Activated T-cell treated with anti-CD3 and anti-CD28 coated beads, Interleukin-2, amount 50 U/mL, for 24 hours (primary cell): ENCODE measurements around the gene GLMN.
"Not testable (repeated sequence)": the region's sequence is repeated elsewhere in the genome, so short reads cannot be mapped to it uniquely, and the experiment has no call there.

ENCODE experiments used
- DNase-seq: peaks from one replicate; pipeline ENCODE4 v3.0.0-alpha.2; 2020
- H3K27ac Mint-ChIP-seq: 2 replicates; pipeline ENCODE4 v1.8.0; 2020; ENCODE audit warnings: mild to moderate bottlenecking, mixed read lengths
- H3K27me3 Mint-ChIP-seq: 2 replicates; pipeline ENCODE4 v1.8.0; 2020; ENCODE audit warnings: mixed read lengths
- H3K36me3 Mint-ChIP-seq: 2 replicates; pipeline ENCODE4 v1.8.0; 2020; ENCODE audit warnings: low read depth, mixed read lengths
- H3K4me1 Mint-ChIP-seq: 2 replicates; pipeline ENCODE4 v1.8.0; 2020; ENCODE audit warnings: low read depth, mixed read lengths
- H3K4me3 Mint-ChIP-seq: 2 replicates; pipeline ENCODE4 v1.8.0; 2020; ENCODE audit warnings: mild to moderate bottlenecking, moderate library complexity, mixed read lengths
- H3K9me3 Mint-ChIP-seq: 2 replicates; pipeline ENCODE4 v1.8.0; 2020; ENCODE audit warnings: mixed read lengths

Gene GLMN

GRCh38 chr1:92315766-92316599, 17.2 kb upstream of the GLMN start:
- Mint-ChIP-seq H3K36me3 (peaks cover 78% of the 10 kb centered on the region), H3K4me1 (peaks cover 70% of the 10 kb centered on the region)

GRCh38 chr1:92314024-92314423, 15.2 kb upstream of the GLMN start:
- Mint-ChIP-seq H3K27ac (peak overlapping the region; percentile 71), H3K4me1 (peaks cover 77% of the 10 kb centered on the region), H3K27me3 (no peaks in the 10 kb centered on the region), H3K36me3 (peaks cover 74% of the 10 kb centered on the region), H3K9me3 (peaks cover 3% of the 10 kb centered on the region), H3K4me3 (no peak overlapping the region)
- DNase-seq: no peak

More at GRCh38 chr1:92315766-92316599, 17.2 kb upstream of the GLMN start:
- peaks cover 3% of the 10 kb centered on the region for H3K9me3 Mint-ChIP-seq
- H3K4me3 Mint-ChIP-seq: no peak overlapping the region
- no peak for DNase-seq
- H3K27ac Mint-ChIP-seq: peak overlapping the region; percentile 86
- no peaks in the 10 kb centered on the region for H3K27me3 Mint-ChIP-seq

- H3K9me3 Mint-ChIP-seq: peaks cover 3% of the 10 kb centered on the region
- no peak overlapping the region for H3K4me3 Mint-ChIP-seq
- no peak for DNase-seq
- peaks cover 80% of the 10 kb centered on the region for H3K36me3 Mint-ChIP-seq
- H3K4me1 Mint-ChIP-seq: peaks cover 45% of the 10 kb centered on the region
- no peak overlapping the region for H3K27ac Mint-ChIP-seq
- H3K27me3 Mint-ChIP-seq: no peaks in the 10 kb centered on the region
Observed at GRCh38 chr1:92310185-92310597, 11.4 kb upstream of the GLMN start.

- no peak overlapping the region for H3K4me3 Mint-ChIP-seq
- H3K27ac Mint-ChIP-seq: peak overlapping the region; percentile 45
Observed at GRCh38 chr1:92307980-92308379, 9.2 kb upstream of the GLMN start.

GRCh38 chr1:92306020-92306419, 7.2 kb upstream of the GLMN start:
- Mint-ChIP-seq H3K36me3 (peaks cover 77% of the 10 kb centered on the region), H3K27ac (peak overlapping the region; percentile 53), H3K27me3 (no peaks in the 10 kb centered on the region), H3K4me3 (no peak overlapping the region), H3K9me3 (no peaks in the 10 kb centered on the region), H3K4me1 (peaks cover 23% of the 10 kb centered on the region)
- no peak for DNase-seq

More at GRCh38 chr1:92307980-92308379, 9.2 kb upstream of the GLMN start:
- Mint-ChIP-seq H3K4me1 (peaks cover 30% of the 10 kb centered on the region), H3K27me3 (no peaks in the 10 kb centered on the region), H3K9me3 (no peaks in the 10 kb centered on the region), H3K36me3 (peaks cover 80% of the 10 kb centered on the region)
- DNase-seq: no peak

GRCh38 chr1:92301021-92301420, 2.2 kb upstream of the GLMN start:
- no peaks in the 10 kb centered on the region for H3K27me3 Mint-ChIP-seq
- H3K4me1 Mint-ChIP-seq: peaks cover 42% of the 10 kb centered on the region
- no peak overlapping the region for H3K27ac Mint-ChIP-seq
- H3K4me3 Mint-ChIP-seq: no peak overlapping the region
- H3K36me3 Mint-ChIP-seq: peaks cover 77% of the 10 kb centered on the region
- DNase-seq: no peak
- H3K9me3 Mint-ChIP-seq: no peaks in the 10 kb centered on the region

- peaks cover 77% of the 10 kb centered on the region for H3K36me3 Mint-ChIP-seq
- peaks cover 47% of the 10 kb centered on the region for H3K4me1 Mint-ChIP-seq
- peak overlapping the region; percentile 99 for H3K4me3 Mint-ChIP-seq
- peak overlapping the region; percentile 97 for H3K27ac Mint-ChIP-seq
- no peak for DNase-seq
- no peaks in the 10 kb centered on the region for H3K27me3 Mint-ChIP-seq
- H3K9me3 Mint-ChIP-seq: no peaks in the 10 kb centered on the region
Observed at GRCh38 chr1:92299477-92300150, 827 bp upstream of the GLMN start.

- DNase-seq: no peak
- H3K4me1 Mint-ChIP-seq: peaks cover 49% of the 10 kb centered on the region
- peak overlapping the region; percentile 99 for H3K4me3 Mint-ChIP-seq
- H3K9me3 Mint-ChIP-seq: no peaks in the 10 kb centered on the region
- H3K36me3 Mint-ChIP-seq: peaks cover 78% of the 10 kb centered on the region
- H3K27me3 Mint-ChIP-seq: no peaks in the 10 kb centered on the region
- H3K27ac Mint-ChIP-seq: peak overlapping the region; percentile 97
Observed at GRCh38 chr1:92298213-92298572, 594 bp downstream of the GLMN start.

GRCh38 chr1:92291372-92291999, 7.3 kb downstream of the GLMN start:
- no peaks in the 10 kb centered on the region for H3K27me3 Mint-ChIP-seq

GRCh38 chr1:92281411-92281810, 17.4 kb downstream of the GLMN start:
- H3K4me3 Mint-ChIP-seq, DNase-seq, H3K27ac Mint-ChIP-seq, H3K9me3 Mint-ChIP-seq, H3K27me3 Mint-ChIP-seq: not testable (repeated sequence)
- Mint-ChIP-seq H3K4me1 (peaks cover 19% of the 10 kb centered on the region), H3K36me3 (peaks cover 98% of the 10 kb centered on the region)

More at GRCh38 chr1:92291372-92291999, 7.3 kb downstream of the GLMN start:
- no peak for DNase-seq
- H3K27ac Mint-ChIP-seq: no peak overlapping the region
- no peaks in the 10 kb centered on the region for H3K9me3 Mint-ChIP-seq
- H3K36me3 Mint-ChIP-seq: peaks cover 80% of the 10 kb centered on the region
- peaks cover 27% of the 10 kb centered on the region for H3K4me1 Mint-ChIP-seq
- no peak overlapping the region for H3K4me3 Mint-ChIP-seq

GRCh38 chr1:92279781-92280180, 19.0 kb downstream of the GLMN start:
- Mint-ChIP-seq H3K36me3 (peaks cover 96% of the 10 kb centered on the region), H3K4me1 (peaks cover 22% of the 10 kb centered on the region)
- H3K27me3 Mint-ChIP-seq, DNase-seq, H3K9me3 Mint-ChIP-seq, H3K27ac Mint-ChIP-seq, H3K4me3 Mint-ChIP-seq: not testable (repeated sequence)

- H3K27ac Mint-ChIP-seq: no peak overlapping the region
- no peak overlapping the region for H3K4me3 Mint-ChIP-seq
- H3K36me3 Mint-ChIP-seq: peaks cover 94% of the 10 kb centered on the region
Observed at GRCh38 chr1:92277105-92277723, 21.6 kb downstream of the GLMN start.

GRCh38 chr1:92276082-92276481, 22.7 kb downstream of the GLMN start:
- H3K36me3 Mint-ChIP-seq: peaks cover 94% of the 10 kb centered on the region
- H3K9me3 Mint-ChIP-seq: no peaks in the 10 kb centered on the region
- no peak for DNase-seq
- H3K4me3 Mint-ChIP-seq: no peak overlapping the region
- H3K27me3 Mint-ChIP-seq: no peaks in the 10 kb centered on the region
- H3K4me1 Mint-ChIP-seq: peaks cover 3% of the 10 kb centered on the region
- no peak overlapping the region for H3K27ac Mint-ChIP-seq

More at GRCh38 chr1:92277105-92277723, 21.6 kb downstream of the GLMN start:
- H3K9me3 Mint-ChIP-seq: no peaks in the 10 kb centered on the region
- no peaks in the 10 kb centered on the region for H3K27me3 Mint-ChIP-seq
- DNase-seq: no peak
- peaks cover 6% of the 10 kb centered on the region for H3K4me1 Mint-ChIP-seq

GRCh38 chr1:92274939-92275338, 23.8 kb downstream of the GLMN start:
- H3K27me3 Mint-ChIP-seq: no peaks in the 10 kb centered on the region

More at GRCh38 chr1:92274939-92275338, 23.8 kb downstream of the GLMN start:
- Mint-ChIP-seq H3K4me3 (no peak overlapping the region), H3K27ac (no peak overlapping the region), H3K4me1 (peaks cover 3% of the 10 kb centered on the region), H3K9me3 (no peaks in the 10 kb centered on the region), H3K36me3 (peaks cover 89% of the 10 kb centered on the region)
- no peak for DNase-seq
